Endothelial cell of umbilical vein (primary cell): ENCODE data around the gene KCNAB2.

Experiments used
- TF ChIP-seq, protein P1 (sequence below), 2 donors: IDR thresholded peaks; 1 replicate in 1 of 2; 2 replicates in 1 of 2; pipeline ENCODE4 v1.5.1; 2011; ENCODE audit warnings: low read length in 2 of 2, mild to moderate bottlenecking in 2 of 2, moderate library complexity in 2 of 2, control low read depth in 1 of 2, inconsistent platforms in 1 of 2, low read depth in 1 of 2; ENCODE audit not compliant: insufficient read depth in 1 of 2; ENCODE audit errors: extremely low read depth in 1 of 2
- TF ChIP-seq, protein P2 (sequence below): IDR thresholded peaks from 2 replicates; pipeline ENCODE4 v1.6.1; 2011; ENCODE audit not compliant: insufficient read depth, insufficient read length

DNA sequence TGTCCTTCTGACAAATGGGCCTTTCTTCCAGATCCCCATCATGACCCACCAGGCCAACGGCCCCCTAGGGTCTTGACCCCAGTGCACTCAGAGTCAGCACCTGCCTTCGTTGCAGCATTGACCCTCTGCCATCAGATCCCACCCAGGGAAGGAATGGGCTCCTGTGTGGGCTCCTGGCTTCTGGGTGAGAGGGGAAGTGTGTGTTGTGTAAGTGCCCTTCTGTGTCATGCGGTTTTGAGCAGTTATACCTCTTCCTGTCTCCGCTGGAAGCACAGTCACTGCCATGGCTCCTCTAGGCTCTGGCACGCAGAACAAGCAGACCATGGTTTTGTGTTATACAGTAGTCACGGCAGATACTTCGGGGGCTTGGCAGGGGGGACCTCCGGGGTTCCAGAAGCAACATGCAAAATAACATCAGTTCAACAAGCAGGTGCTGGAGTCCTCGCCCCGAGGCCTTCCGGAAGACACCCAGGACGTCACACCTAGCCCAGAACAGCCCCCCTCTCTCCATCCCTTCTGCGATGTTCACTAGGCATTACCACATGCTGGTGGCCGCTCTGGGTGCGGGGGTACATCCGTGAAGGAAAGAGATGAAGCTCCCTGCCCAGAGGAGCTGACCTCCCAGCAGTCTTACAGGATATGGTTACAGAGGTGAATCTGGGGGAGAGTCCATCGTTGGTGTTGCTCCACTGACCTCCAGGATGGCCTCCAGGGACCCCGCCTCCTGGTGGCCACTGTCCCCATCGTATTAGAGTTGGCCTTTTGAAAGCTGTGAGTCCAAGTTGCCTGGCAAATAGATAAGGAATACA, 17.4 kb upstream of the KCNAB2 start:
- TF ChIP-seq, protein P1, sequence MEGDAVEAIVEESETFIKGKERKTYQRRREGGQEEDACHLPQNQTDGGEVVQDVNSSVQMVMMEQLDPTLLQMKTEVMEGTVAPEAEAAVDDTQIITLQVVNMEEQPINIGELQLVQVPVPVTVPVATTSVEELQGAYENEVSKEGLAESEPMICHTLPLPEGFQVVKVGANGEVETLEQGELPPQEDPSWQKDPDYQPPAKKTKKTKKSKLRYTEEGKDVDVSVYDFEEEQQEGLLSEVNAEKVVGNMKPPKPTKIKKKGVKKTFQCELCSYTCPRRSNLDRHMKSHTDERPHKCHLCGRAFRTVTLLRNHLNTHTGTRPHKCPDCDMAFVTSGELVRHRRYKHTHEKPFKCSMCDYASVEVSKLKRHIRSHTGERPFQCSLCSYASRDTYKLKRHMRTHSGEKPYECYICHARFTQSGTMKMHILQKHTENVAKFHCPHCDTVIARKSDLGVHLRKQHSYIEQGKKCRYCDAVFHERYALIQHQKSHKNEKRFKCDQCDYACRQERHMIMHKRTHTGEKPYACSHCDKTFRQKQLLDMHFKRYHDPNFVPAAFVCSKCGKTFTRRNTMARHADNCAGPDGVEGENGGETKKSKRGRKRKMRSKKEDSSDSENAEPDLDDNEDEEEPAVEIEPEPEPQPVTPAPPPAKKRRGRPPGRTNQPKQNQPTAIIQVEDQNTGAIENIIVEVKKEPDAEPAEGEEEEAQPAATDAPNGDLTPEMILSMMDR (IDR thresholded peaks at IDR 0.05; ENCODE audit: extremely low read depth in 1 of 2, insufficient read depth in 1 of 2, low read depth in 1 of 2, low read length in 2 of 2), result no peak
- TF ChIP-seq, protein P2, sequence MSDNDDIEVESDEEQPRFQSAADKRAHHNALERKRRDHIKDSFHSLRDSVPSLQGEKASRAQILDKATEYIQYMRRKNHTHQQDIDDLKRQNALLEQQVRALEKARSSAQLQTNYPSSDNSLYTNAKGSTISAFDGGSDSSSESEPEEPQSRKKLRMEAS, result no peak
